AG09309 (cell line): Measurements from ENCODE around the gene ELAVL2.

Source experiments
- DNase-seq: peaks from one replicate; pipeline ENCODE4 v3.0.0-alpha.2; 2010; ENCODE audit warnings: low read depth
- H3K4me3 ChIP-seq: 2 replicates; pipeline ENCODE4 v1.5.1; 2011; ENCODE audit warnings: mild to moderate bottlenecking, low read depth, low read length, moderate library complexity; ENCODE audit not compliant: control insufficient read depth
- TF ChIP-seq, protein P1 (sequence below): IDR thresholded peaks from 2 replicates; pipeline ENCODE4 v1.5.1; 2011; ENCODE audit warnings: mild to moderate bottlenecking, low read depth, low read length, inconsistent platforms; ENCODE audit not compliant: insufficient read depth, control insufficient read depth; ENCODE audit errors: missing control alignments

ELAVL2 gene

DNA sequence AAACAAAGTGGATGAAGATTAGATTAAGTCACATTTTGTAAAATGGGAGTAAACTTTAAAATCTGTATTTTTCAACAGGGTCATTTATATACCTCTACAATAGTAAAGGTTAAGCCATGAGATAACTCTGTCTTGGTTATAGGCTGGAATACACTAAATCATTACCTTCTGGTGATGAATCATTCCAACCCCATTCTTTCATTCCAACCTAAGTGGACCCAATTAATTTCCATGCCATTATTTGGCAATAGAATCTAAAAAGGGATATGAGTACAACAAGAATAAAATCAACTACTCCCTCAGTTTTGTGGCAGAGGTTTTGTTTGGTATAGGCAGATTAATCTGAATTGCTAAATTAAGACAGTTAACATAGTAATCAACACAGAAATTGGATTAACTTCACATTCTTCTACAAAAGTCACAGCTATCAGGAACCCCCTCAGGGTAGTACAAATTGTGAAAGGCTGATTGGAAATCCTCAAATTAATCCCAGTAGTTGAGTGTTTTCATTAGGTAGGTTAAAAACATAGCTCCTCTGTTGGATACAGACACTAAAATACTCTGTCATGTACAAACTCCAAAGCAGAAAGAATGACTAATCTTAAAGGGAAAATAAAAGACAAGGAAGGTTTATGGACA lies 54.2 kb downstream of the ELAVL2 start:
- TF ChIP-seq, protein P1, sequence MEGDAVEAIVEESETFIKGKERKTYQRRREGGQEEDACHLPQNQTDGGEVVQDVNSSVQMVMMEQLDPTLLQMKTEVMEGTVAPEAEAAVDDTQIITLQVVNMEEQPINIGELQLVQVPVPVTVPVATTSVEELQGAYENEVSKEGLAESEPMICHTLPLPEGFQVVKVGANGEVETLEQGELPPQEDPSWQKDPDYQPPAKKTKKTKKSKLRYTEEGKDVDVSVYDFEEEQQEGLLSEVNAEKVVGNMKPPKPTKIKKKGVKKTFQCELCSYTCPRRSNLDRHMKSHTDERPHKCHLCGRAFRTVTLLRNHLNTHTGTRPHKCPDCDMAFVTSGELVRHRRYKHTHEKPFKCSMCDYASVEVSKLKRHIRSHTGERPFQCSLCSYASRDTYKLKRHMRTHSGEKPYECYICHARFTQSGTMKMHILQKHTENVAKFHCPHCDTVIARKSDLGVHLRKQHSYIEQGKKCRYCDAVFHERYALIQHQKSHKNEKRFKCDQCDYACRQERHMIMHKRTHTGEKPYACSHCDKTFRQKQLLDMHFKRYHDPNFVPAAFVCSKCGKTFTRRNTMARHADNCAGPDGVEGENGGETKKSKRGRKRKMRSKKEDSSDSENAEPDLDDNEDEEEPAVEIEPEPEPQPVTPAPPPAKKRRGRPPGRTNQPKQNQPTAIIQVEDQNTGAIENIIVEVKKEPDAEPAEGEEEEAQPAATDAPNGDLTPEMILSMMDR = no peak
- H3K4me3 ChIP-seq = no peak overlapping the region
- no peak for DNase-seq

DNA sequence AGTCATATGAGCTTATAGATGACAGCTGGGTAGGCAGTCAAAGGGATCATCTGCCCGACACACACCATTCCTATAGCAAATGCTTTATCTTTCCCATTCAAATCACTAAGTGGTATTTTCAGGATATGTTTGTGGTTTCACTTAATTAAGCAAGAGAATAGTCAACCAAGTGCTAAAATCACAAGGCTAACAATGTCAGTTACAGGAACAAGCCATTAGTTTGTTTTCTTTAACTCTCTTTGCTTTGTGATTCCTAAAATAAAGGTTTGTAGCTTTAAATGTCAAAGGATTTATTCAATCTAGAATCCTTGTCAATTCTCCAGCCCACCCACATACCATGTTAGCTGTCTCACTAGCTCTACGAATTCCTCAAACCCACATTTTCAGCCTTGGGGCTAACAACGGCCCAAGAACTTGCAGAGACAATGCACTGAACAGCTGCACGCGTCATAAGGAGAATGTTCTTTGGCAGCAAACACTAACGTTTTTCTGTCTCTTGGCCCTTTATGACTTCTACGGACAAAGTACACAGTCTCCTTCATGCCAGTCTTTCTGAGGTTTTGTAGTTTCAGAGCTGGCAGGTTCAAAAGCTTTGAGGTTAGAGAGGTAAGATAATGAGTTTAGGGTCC lies 56.6 kb downstream of the ELAVL2 start:
- TF ChIP-seq, protein P1 = no peak
- peak; percentile 2 for DNase-seq

GRCh38 chr9:23768861-23769260 lies 57.2 kb downstream of the ELAVL2 start:
- TF ChIP-seq, protein P1 = no peak
- H3K4me3 ChIP-seq = no peak overlapping the region
- DNase-seq = no peak

More for the DNA sequence above, 56.6 kb downstream of the ELAVL2 start:
- H3K4me3 ChIP-seq = no peak overlapping the region

- H3K4me3 ChIP-seq = no peak overlapping the region
- no peak for DNase-seq
- TF ChIP-seq, protein P1 = no peak
Observed at GRCh38 chr9:23766613-23767012, 59.4 kb downstream of the ELAVL2 start.

GRCh38 chr9:23765561-23765960 lies 60.5 kb downstream of the ELAVL2 start:
- no peak overlapping the region for H3K4me3 ChIP-seq
- no peak for DNase-seq
- TF ChIP-seq, protein P1 = no peak

GRCh38 chr9:23764219-23764618 lies 61.8 kb downstream of the ELAVL2 start:
- TF ChIP-seq, protein P1 = no peak
- no peak overlapping the region for H3K4me3 ChIP-seq

DNA sequence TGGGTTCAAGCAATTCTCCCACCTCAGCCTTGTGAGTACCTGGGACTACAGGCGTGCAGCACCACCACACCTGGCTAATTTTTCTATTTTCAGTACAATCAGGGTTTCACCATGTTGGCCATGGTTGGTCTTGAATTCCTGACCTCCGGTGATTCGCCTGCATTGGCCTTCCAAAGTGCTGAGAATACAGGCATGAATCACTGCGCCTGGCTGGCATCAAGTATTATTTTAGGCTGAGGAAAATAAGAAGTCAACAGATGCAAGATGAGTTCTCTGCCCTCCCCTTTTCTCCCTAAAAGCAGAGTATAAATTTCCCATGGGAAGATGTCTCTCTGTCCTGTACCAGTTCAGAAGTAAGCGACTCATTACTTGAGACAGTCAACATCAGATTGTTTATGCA lies 71.5 kb downstream of the ELAVL2 start:
- TF ChIP-seq, protein P1 = no peak
- DNase-seq = no peak

More at GRCh38 chr9:23764219-23764618, 61.8 kb downstream of the ELAVL2 start:
- DNase-seq = no peak

More for the DNA sequence above, 71.5 kb downstream of the ELAVL2 start:
- no peak overlapping the region for H3K4me3 ChIP-seq
